ENCODE results near the gene FCRL3.

GRCh38 chr1:157732755-157733154 is 32.2 kb upstream of the FCRL3 start:
- TF ChIP-seq POLR2A (IDR thresholded peaks at IDR 0.05) (no peak), CTCF (IDR thresholded peaks at IDR 0.05) (no peak)

Data from lower leg skin (tissue), 3 donors.